ENCODE data around the gene PSMA1.

DNA sequence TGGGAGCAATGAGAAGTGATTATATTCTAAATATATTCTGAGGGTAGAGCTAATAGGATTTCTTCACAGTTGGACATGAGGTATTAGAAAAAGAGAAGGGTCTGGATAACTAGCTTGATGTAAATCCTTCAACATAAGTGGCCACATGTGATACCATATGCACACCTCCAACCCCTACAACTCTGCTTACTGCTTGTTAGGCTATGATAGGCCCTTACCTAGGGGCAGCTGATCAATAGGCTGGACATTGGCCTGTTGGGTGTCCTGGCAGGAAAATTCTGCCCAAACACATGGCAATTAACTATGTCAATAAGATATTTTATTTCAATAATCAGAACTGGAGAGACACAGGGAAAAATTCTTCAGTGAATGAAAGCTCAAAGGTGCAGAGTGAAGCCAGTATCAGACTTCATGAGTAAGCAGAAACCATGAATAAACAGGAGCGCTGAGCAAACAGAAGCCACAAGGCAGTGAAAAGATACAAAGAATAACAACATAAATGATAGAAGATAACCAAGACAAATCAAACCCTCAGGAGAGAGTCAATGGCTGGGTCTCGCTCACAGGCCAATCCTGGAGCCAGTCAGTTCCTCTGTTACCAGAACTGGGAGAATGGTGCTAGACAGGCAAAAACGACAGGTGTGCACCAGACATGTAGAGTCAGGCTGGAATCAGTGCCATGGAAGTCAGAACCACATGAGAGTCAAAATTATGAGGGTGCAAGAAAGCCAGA, 46.3 kb upstream of the PSMA1 start:
- TF ChIP-seq YY1 (tag by site-specific recombination; IDR thresholded peaks at IDR 0.05) (no peak), ZNF530 (tag by site-specific recombination; IDR thresholded peaks at IDR 0.05; ENCODE audit: low read depth) (no peak), ZBTB21 (tag by site-specific recombination; IDR thresholded peaks at IDR 0.05) (no peak), SP7 (tag by site-specific recombination; IDR thresholded peaks at IDR 0.05) (no peak), BCL11B (tag by site-specific recombination; IDR thresholded peaks at IDR 0.05; ENCODE audit: low read depth) (no peak), ZNF521 (tag by site-specific recombination; IDR thresholded peaks at IDR 0.05) (no peak), GLIS2 (tag by site-specific recombination; IDR thresholded peaks at IDR 0.05) (no peak), ZBTB1 (tag by site-specific recombination; IDR thresholded peaks at IDR 0.05) (no peak), ZBTB8A (tag by site-specific recombination; IDR thresholded peaks at IDR 0.05) (no peak), ZSCAN30 (tag by site-specific recombination; IDR thresholded peaks at IDR 0.05) (no peak)
- TF ChIP-seq, protein P1, sequence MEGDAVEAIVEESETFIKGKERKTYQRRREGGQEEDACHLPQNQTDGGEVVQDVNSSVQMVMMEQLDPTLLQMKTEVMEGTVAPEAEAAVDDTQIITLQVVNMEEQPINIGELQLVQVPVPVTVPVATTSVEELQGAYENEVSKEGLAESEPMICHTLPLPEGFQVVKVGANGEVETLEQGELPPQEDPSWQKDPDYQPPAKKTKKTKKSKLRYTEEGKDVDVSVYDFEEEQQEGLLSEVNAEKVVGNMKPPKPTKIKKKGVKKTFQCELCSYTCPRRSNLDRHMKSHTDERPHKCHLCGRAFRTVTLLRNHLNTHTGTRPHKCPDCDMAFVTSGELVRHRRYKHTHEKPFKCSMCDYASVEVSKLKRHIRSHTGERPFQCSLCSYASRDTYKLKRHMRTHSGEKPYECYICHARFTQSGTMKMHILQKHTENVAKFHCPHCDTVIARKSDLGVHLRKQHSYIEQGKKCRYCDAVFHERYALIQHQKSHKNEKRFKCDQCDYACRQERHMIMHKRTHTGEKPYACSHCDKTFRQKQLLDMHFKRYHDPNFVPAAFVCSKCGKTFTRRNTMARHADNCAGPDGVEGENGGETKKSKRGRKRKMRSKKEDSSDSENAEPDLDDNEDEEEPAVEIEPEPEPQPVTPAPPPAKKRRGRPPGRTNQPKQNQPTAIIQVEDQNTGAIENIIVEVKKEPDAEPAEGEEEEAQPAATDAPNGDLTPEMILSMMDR (tag by site-specific recombination; IDR thresholded peaks at IDR 0.05) = no peak
- TF ChIP-seq, protein P2, sequence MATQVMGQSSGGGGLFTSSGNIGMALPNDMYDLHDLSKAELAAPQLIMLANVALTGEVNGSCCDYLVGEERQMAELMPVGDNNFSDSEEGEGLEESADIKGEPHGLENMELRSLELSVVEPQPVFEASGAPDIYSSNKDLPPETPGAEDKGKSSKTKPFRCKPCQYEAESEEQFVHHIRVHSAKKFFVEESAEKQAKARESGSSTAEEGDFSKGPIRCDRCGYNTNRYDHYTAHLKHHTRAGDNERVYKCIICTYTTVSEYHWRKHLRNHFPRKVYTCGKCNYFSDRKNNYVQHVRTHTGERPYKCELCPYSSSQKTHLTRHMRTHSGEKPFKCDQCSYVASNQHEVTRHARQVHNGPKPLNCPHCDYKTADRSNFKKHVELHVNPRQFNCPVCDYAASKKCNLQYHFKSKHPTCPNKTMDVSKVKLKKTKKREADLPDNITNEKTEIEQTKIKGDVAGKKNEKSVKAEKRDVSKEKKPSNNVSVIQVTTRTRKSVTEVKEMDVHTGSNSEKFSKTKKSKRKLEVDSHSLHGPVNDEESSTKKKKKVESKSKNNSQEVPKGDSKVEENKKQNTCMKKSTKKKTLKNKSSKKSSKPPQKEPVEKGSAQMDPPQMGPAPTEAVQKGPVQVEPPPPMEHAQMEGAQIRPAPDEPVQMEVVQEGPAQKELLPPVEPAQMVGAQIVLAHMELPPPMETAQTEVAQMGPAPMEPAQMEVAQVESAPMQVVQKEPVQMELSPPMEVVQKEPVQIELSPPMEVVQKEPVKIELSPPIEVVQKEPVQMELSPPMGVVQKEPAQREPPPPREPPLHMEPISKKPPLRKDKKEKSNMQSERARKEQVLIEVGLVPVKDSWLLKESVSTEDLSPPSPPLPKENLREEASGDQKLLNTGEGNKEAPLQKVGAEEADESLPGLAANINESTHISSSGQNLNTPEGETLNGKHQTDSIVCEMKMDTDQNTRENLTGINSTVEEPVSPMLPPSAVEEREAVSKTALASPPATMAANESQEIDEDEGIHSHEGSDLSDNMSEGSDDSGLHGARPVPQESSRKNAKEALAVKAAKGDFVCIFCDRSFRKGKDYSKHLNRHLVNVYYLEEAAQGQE (tag by site-specific recombination; IDR thresholded peaks at IDR 0.05) = no peak
